Lower lobe of right lung (tissue), 2 donors: ENCODE results near the gene CTNND2. TPM values are rescaled to one million over a fixed set of nuclear protein-coding genes. Genes with fewer than 3 reads are reported as not detected.

Experiments
- ATAC-seq, 2 donors: fragments of 200-7000 bp; cut with Tn5 transposase; one replicate each; pipeline ENCODE4 v1.9.1; 2020 to 2022; ENCODE audit warnings: mild to moderate bottlenecking in 2 of 2, moderate library complexity in 2 of 2
- DNase-seq: peaks from one replicate; pipeline ENCODE4 v3.0.0-alpha.2; 2020
- H3K27ac ChIP-seq: fragments of 200-600 bp; one replicate; pipeline ENCODE4 v1.8.0; 2022
- H3K27me3 ChIP-seq: fragments of 200-600 bp; one replicate; pipeline ENCODE4 v1.8.0; 2022; ENCODE audit warnings: low read depth
- H3K36me3 ChIP-seq: fragments of 200-600 bp; one replicate; pipeline ENCODE4 v1.8.0; 2022; ENCODE audit warnings: mild to moderate bottlenecking
- H3K4me1 ChIP-seq: fragments of 200-600 bp; one replicate; pipeline ENCODE4 v1.8.0; 2022
- H3K4me3 ChIP-seq: fragments of 200-600 bp; one replicate; pipeline ENCODE4 v1.8.0; 2022; ENCODE audit warnings: mild to moderate bottlenecking
- H3K9me3 ChIP-seq: fragments of 200-600 bp; one replicate; pipeline ENCODE4 v1.8.0; 2022
- intact Hi-C: fragments of 100-400 bp; cut with DNase I; formaldehyde crosslinking; loops from one replicate; pipeline ENCODE4 v1.11.0; 2022
- total RNA-seq: library from RNA; stranded (reverse); fragmentation: NEBNext Ultra II Directional; extraction: Animal tissue kit (Norgen Biotek cat#: 25700); gene quantifications from one replicate; pipeline ENCODE4 v1.2.1, GENCODE V29; 2021
- TF ChIP-seq, protein P1 (sequence below): fragments of 200-600 bp; IDR thresholded peaks from one replicate; pipeline ENCODE4 v1.8.0; 2022; ENCODE audit warnings: antibody characterized with exemption, mild to moderate bottlenecking
- donor health status: DM: no; HTN: yes; CAD: no; lungs with severe emphysema.

The CTNND2 gene
- total RNA-seq, 1 donor from 2014 or later, result 6.0 TPM

- H3K4me1 ChIP-seq, result no peaks in the 10 kb centered on the region
- no peak overlapping the region for H3K27ac ChIP-seq
- no peaks in the 10 kb centered on the region for H3K9me3 ChIP-seq
- no peak overlapping the region for H3K4me3 ChIP-seq
- intact Hi-C loops, result no loop called here
- TF ChIP-seq, protein P1, sequence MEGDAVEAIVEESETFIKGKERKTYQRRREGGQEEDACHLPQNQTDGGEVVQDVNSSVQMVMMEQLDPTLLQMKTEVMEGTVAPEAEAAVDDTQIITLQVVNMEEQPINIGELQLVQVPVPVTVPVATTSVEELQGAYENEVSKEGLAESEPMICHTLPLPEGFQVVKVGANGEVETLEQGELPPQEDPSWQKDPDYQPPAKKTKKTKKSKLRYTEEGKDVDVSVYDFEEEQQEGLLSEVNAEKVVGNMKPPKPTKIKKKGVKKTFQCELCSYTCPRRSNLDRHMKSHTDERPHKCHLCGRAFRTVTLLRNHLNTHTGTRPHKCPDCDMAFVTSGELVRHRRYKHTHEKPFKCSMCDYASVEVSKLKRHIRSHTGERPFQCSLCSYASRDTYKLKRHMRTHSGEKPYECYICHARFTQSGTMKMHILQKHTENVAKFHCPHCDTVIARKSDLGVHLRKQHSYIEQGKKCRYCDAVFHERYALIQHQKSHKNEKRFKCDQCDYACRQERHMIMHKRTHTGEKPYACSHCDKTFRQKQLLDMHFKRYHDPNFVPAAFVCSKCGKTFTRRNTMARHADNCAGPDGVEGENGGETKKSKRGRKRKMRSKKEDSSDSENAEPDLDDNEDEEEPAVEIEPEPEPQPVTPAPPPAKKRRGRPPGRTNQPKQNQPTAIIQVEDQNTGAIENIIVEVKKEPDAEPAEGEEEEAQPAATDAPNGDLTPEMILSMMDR, result no peak
- no peaks in the 10 kb centered on the region for H3K36me3 ChIP-seq
- ATAC-seq (no peak), DNase-seq (no peak)
- peaks cover 10% of the 10 kb centered on the region for H3K27me3 ChIP-seq
These were observed 6.5 kb downstream of the CTNND2 start for GRCh38 chr5:11897781-11898180.

GRCh38 chr5:11894992-11895391 is 9.3 kb downstream of the CTNND2 start:
- TF ChIP-seq, protein P1, result no peak
- no peaks in the 10 kb centered on the region for H3K36me3 ChIP-seq
- H3K27ac ChIP-seq, result no peak overlapping the region
- no peaks in the 10 kb centered on the region for H3K4me1 ChIP-seq
- ATAC-seq, result no peak
- intact Hi-C loops, result no loop called here
- DNase-seq, result no peak
- no peak overlapping the region for H3K4me3 ChIP-seq
- no peaks in the 10 kb centered on the region for H3K9me3 ChIP-seq
- H3K27me3 ChIP-seq, result no peaks in the 10 kb centered on the region

- no peaks in the 10 kb centered on the region for H3K9me3 ChIP-seq
- intact Hi-C loops, result no loop called here
- H3K4me3 ChIP-seq, result no peak overlapping the region
- H3K36me3 ChIP-seq, result no peaks in the 10 kb centered on the region
- ATAC-seq, result no peak
- H3K4me1 ChIP-seq, result no peaks in the 10 kb centered on the region
- no peaks in the 10 kb centered on the region for H3K27me3 ChIP-seq
- no peak overlapping the region for H3K27ac ChIP-seq
- no peak for DNase-seq
- TF ChIP-seq, protein P1, result no peak
These were observed 11.4 kb downstream of the CTNND2 start for GRCh38 chr5:11892832-11893231.

DNA sequence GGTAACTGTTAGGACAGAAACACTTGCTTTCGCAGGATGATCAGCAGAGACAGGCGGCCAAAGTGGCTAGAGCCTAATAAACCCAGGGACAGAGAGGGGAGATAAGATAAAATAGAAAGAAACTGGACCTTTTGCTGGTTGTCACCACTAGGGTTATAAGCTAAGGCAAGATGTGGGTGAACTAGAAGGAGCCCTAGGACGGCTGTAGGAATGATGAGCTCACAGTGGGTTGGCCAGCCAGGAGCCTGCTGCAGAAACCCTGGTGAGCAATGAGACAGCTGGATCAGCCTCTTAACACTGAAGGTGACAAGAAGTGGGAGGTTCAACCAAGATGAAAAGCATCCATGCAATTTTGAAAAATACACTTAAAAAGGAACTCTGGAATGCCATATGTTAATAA is 13.5 kb downstream of the CTNND2 start:
- DNase-seq (no peak), ATAC-seq (no peak)
- no peaks in the 10 kb centered on the region for H3K27me3 ChIP-seq
- no peaks in the 10 kb centered on the region for H3K4me1 ChIP-seq
- TF ChIP-seq, protein P1, result no peak
- no peak overlapping the region for H3K4me3 ChIP-seq
- H3K36me3 ChIP-seq, result no peaks in the 10 kb centered on the region
- H3K9me3 ChIP-seq, result no peaks in the 10 kb centered on the region
- no peak overlapping the region for H3K27ac ChIP-seq
- intact Hi-C loops, result no loop called here

- intact Hi-C loops, result no loop called here
- Histone ChIP-seq H3K27ac (no peak overlapping the region), H3K27me3 (no peaks in the 10 kb centered on the region), H3K36me3 (no peaks in the 10 kb centered on the region), H3K4me3 (no peak overlapping the region), H3K4me1 (no peaks in the 10 kb centered on the region), H3K9me3 (no peaks in the 10 kb centered on the region)
- ATAC-seq, result no peak
- TF ChIP-seq, protein P1, result no peak
- no peak for DNase-seq
These were observed 16.0 kb downstream of the CTNND2 start for GRCh38 chr5:11888221-11888620.

- no peak overlapping the region for H3K27ac ChIP-seq
- no peak for ATAC-seq
- H3K27me3 ChIP-seq, result no peaks in the 10 kb centered on the region
- no peaks in the 10 kb centered on the region for H3K4me1 ChIP-seq
- no peak for DNase-seq
- TF ChIP-seq, protein P1, result no peak
- H3K9me3 ChIP-seq, result no peaks in the 10 kb centered on the region
- intact Hi-C loops, result no loop called here
- no peaks in the 10 kb centered on the region for H3K36me3 ChIP-seq
- no peak overlapping the region for H3K4me3 ChIP-seq
These were observed 25.4 kb downstream of the CTNND2 start for GRCh38 chr5:11878814-11879213.
